Activated CD8-positive, alpha-beta T cell treated with anti-CD3 and anti-CD28 coated beads, Interleukin-2, amount 10 ng/mL, durations not matched to agents 7 days and 5 days (primary cell): ENCODE measurements around the gene STIM1. TPM values are rescaled to one million over a fixed set of nuclear protein-coding genes. Genes with fewer than 3 reads are reported as not detected.

Experiments
- ATAC-seq: fragments of 150-1000 bp; cut with Tn5 transposase; one replicate; pipeline ENCODE4 v1.10.0; 2021; ENCODE audit warnings: moderate library complexity
- CTCF ChIA-PET: fragments of 350-600 bp; sonication (Branson Sonifier 250); formaldehyde crosslinking; loops from one replicate; lab custom pipeline; 2021; ENCODE audit warnings: antibody characterized with exemption; lab: Charles Lee
- POLR2A ChIA-PET: fragments of 350-600 bp; sonication (Branson Sonifier 250); formaldehyde crosslinking; loops from one replicate; lab custom pipeline; 2021; ENCODE audit warnings: antibody characterized with exemption; lab: Charles Lee
- DNase-seq: peaks from one replicate; pipeline ENCODE4 v3.0.0-alpha.2; 2020
- H3K27ac Mint-ChIP-seq: one replicate; pipeline ENCODE4 v1.8.0; 2021; ENCODE audit warnings: mild to moderate bottlenecking, mixed read lengths
- H3K27me3 Mint-ChIP-seq: one replicate; pipeline ENCODE4 v1.8.0; 2021; ENCODE audit warnings: low read depth, mixed read lengths
- H3K36me3 Mint-ChIP-seq: one replicate; pipeline ENCODE4 v1.8.0; 2021; ENCODE audit warnings: low read depth, mixed read lengths
- H3K4me1 Mint-ChIP-seq: one replicate; pipeline ENCODE4 v1.8.0; 2021; ENCODE audit warnings: low read depth, mixed read lengths
- H3K4me3 Mint-ChIP-seq: one replicate; pipeline ENCODE4 v1.8.0; 2021; ENCODE audit warnings: mild to moderate bottlenecking, mixed read lengths
- H3K9me3 Mint-ChIP-seq: one replicate; pipeline ENCODE4 v1.8.0; 2022; ENCODE audit warnings: mixed read lengths; ENCODE audit not compliant: insufficient read depth
- total RNA-seq, 2 experiments: library from RNA; stranded (reverse); gene quantifications; one replicate each; pipeline ENCODE4 v1.2.3, GENCODE V29; 2021

STIM1 gene
- total RNA-seq, 2 experiments from 2014 or later, result 97.3 to 104 TPM

GRCh38 chr11:4064278-4064955, 209.0 kb downstream of the STIM1 start:
- peaks cover 55% of the 10 kb centered on the region for H3K4me1 Mint-ChIP-seq
- no peak overlapping the region for H3K4me3 Mint-ChIP-seq
- no peaks in the 10 kb centered on the region for H3K27me3 Mint-ChIP-seq
- ChIA-PET POLR2A (interaction anchor here (0.6 kb wide), 1 partner anchor 126 kb away, joined by 3 read pairs; no protein-coding TSS in a partner anchor), CTCF (interaction anchor here (0.7 to 13.4 kb wide), 8 partner anchors 9 to 239 kb away, joined by 3 to 630 read pairs (median 5); partner anchors contain the start of genes RHOG and STIM1)
- H3K9me3 Mint-ChIP-seq, result no peaks in the 10 kb centered on the region
- H3K27ac Mint-ChIP-seq, result peak overlapping the region; percentile 11
- H3K36me3 Mint-ChIP-seq, result peaks cover 47% of the 10 kb centered on the region
- ATAC-seq (no peak), DNase-seq (no peak)

- no peaks in the 10 kb centered on the region for H3K9me3 Mint-ChIP-seq
- H3K4me1 Mint-ChIP-seq, result peaks cover 55% of the 10 kb centered on the region
- ATAC-seq, result no peak
- no peak overlapping the region for H3K4me3 Mint-ChIP-seq
- DNase-seq, result no peak
- CTCF ChIA-PET, result interaction anchor here (1.4 to 13.4 kb wide), 5 partner anchors 8 to 225 kb away, joined by 3 to 630 read pairs (median 19); partner anchors contain the start of genes RHOG and STIM1
- H3K27me3 Mint-ChIP-seq, result no peaks in the 10 kb centered on the region
- no peak overlapping the region for H3K27ac Mint-ChIP-seq
- peaks cover 43% of the 10 kb centered on the region for H3K36me3 Mint-ChIP-seq
- POLR2A ChIA-PET, result no interaction called here
Measured at GRCh38 chr11:4065086-4065485, 209.6 kb downstream of the STIM1 start.

GRCh38 chr11:4065601-4066377, 210.3 kb downstream of the STIM1 start:
- Mint-ChIP-seq H3K4me3 (no peak overlapping the region), H3K9me3 (no peaks in the 10 kb centered on the region), H3K27ac (no peak overlapping the region), H3K27me3 (no peaks in the 10 kb centered on the region), H3K36me3 (peaks cover 42% of the 10 kb centered on the region), H3K4me1 (peaks cover 55% of the 10 kb centered on the region)
- DNase-seq (no peak), ATAC-seq (no peak)
- POLR2A ChIA-PET, result interaction anchor here (2.5 kb wide), 1 partner anchor 211 kb away, joined by 11 read pairs; the partner anchor contains the start of gene STIM1
- CTCF ChIA-PET, result interaction anchor here (2.3 to 13.4 kb wide), 3 partner anchors 7 to 226 kb away, joined by 19 to 630 read pairs (median 28); partner anchors contain the start of genes RHOG and STIM1

GRCh38 chr11:4066910-4067309, 211.4 kb downstream of the STIM1 start:
- Mint-ChIP-seq H3K27ac (no peak overlapping the region), H3K4me1 (peaks cover 55% of the 10 kb centered on the region), H3K36me3 (peaks cover 40% of the 10 kb centered on the region), H3K9me3 (no peaks in the 10 kb centered on the region), H3K27me3 (no peaks in the 10 kb centered on the region), H3K4me3 (no peak overlapping the region)
- DNase-seq (no peak), ATAC-seq (no peak)
- POLR2A ChIA-PET, result interaction anchor here (1.8 to 2.5 kb wide), 2 partner anchors 212 to 226 kb away, joined by 9 to 11 read pairs; partner anchors contain the start of genes RHOG and STIM1
- CTCF ChIA-PET, result interaction anchor here (0.8 to 13.4 kb wide), 4 partner anchors 10 to 227 kb away, joined by 4 to 630 read pairs (median 19); partner anchors contain the start of genes RHOG and STIM1

GRCh38 chr11:4068962-4069361, 213.5 kb downstream of the STIM1 start:
- peak overlapping the region; percentile 27 for H3K27ac Mint-ChIP-seq
- no peaks in the 10 kb centered on the region for H3K27me3 Mint-ChIP-seq
- CTCF ChIA-PET, result interaction anchor here (2.6 to 13.4 kb wide), 5 partner anchors 9 to 229 kb away, joined by 6 to 630 read pairs (median 11); partner anchors contain the start of genes RHOG and STIM1
- ATAC-seq (no peak), DNase-seq (no peak)
- peaks cover 57% of the 10 kb centered on the region for H3K4me1 Mint-ChIP-seq
- POLR2A ChIA-PET, result no interaction called here
- H3K36me3 Mint-ChIP-seq, result peaks cover 49% of the 10 kb centered on the region
- H3K4me3 Mint-ChIP-seq, result no peak overlapping the region
- no peaks in the 10 kb centered on the region for H3K9me3 Mint-ChIP-seq

- H3K4me3 Mint-ChIP-seq, result no peak overlapping the region
- H3K27ac Mint-ChIP-seq, result no peak overlapping the region
- CTCF ChIA-PET, result interaction anchor here (1.1 to 13.4 kb wide), 20 partner anchors 10 to 333 kb away, joined by 3 to 630 read pairs (median 14); partner anchors contain the start of genes PGAP2, RHOG and STIM1
Measured at GRCh38 chr11:4071325-4071724, 215.9 kb downstream of the STIM1 start.

GRCh38 chr11:4071914-4072313, 216.4 kb downstream of the STIM1 start:
- Mint-ChIP-seq H3K27me3 (no peaks in the 10 kb centered on the region), H3K27ac (no peak overlapping the region), H3K4me3 (no peak overlapping the region), H3K9me3 (no peaks in the 10 kb centered on the region), H3K36me3 (peaks cover 49% of the 10 kb centered on the region), H3K4me1 (peaks cover 33% of the 10 kb centered on the region)
- ChIA-PET CTCF (interaction anchor here (0.6 to 13.4 kb wide), 64 partner anchors 7 to 333 kb away, joined by 3 to 630 read pairs (median 8); partner anchors contain the start of genes NUP98, PGAP2, RHOG and STIM1), POLR2A (interaction anchor here (0.6 to 3.6 kb wide), 6 partner anchors 15 to 262 kb away, joined by 3 to 30 read pairs (median 4); partner anchors contain the start of gene STIM1)
- DNase-seq (no peak), ATAC-seq (no peak)

More at GRCh38 chr11:4071325-4071724, 215.9 kb downstream of the STIM1 start:
- POLR2A ChIA-PET, result interaction anchor here (0.6 to 3.6 kb wide), 3 partner anchors 15 to 220 kb away, joined by 3 to 30 read pairs (median 4); partner anchors contain the start of gene STIM1
- Mint-ChIP-seq H3K27me3 (no peaks in the 10 kb centered on the region), H3K4me1 (peaks cover 39% of the 10 kb centered on the region), H3K9me3 (no peaks in the 10 kb centered on the region), H3K36me3 (peaks cover 50% of the 10 kb centered on the region)
- DNase-seq (no peak), ATAC-seq (no peak)

- ChIA-PET POLR2A (interaction anchor here (0.6 to 3.6 kb wide), 8 partner anchors 10 to 263 kb away, joined by 3 to 30 read pairs (median 4); partner anchors contain the start of gene STIM1), CTCF (interaction anchor here (0.6 to 13.4 kb wide), 85 partner anchors 8 to 338 kb away, joined by 3 to 630 read pairs (median 4); partner anchors contain the start of genes NUP98, PGAP2, RHOG and STIM1)
- Mint-ChIP-seq H3K27me3 (no peaks in the 10 kb centered on the region), H3K36me3 (peaks cover 49% of the 10 kb centered on the region), H3K27ac (no peak overlapping the region), H3K9me3 (no peaks in the 10 kb centered on the region), H3K4me1 (peaks cover 25% of the 10 kb centered on the region), H3K4me3 (no peak overlapping the region)
- ATAC-seq (peak; percentile 71), DNase-seq (peak; percentile 68)
Measured at GRCh38 chr11:4072668-4073285, 217.3 kb downstream of the STIM1 start.

- peak overlapping the region; percentile 51 for H3K27ac Mint-ChIP-seq
- no peak overlapping the region for H3K4me3 Mint-ChIP-seq
- no peaks in the 10 kb centered on the region for H3K27me3 Mint-ChIP-seq
- ATAC-seq (no peak), DNase-seq (no peak)
- ChIA-PET CTCF (interaction anchor here (1.3 to 13.4 kb wide), 15 partner anchors 9 to 339 kb away, joined by 3 to 630 read pairs (median 19); partner anchors contain the start of genes PGAP2, RHOG and STIM1), POLR2A (interaction anchor here (0.9 to 3.6 kb wide), 2 partner anchors 219 to 232 kb away, joined by 3 to 30 read pairs; partner anchors contain the start of gene STIM1)
- no peaks in the 10 kb centered on the region for H3K9me3 Mint-ChIP-seq
- H3K4me1 Mint-ChIP-seq, result peaks cover 15% of the 10 kb centered on the region
- H3K36me3 Mint-ChIP-seq, result peaks cover 52% of the 10 kb centered on the region
Measured at GRCh38 chr11:4074266-4074665, 218.8 kb downstream of the STIM1 start.

GRCh38 chr11:4076774-4077173, 221.3 kb downstream of the STIM1 start:
- Mint-ChIP-seq H3K36me3 (peaks cover 47% of the 10 kb centered on the region), H3K27me3 (no peaks in the 10 kb centered on the region), H3K4me1 (peaks cover 11% of the 10 kb centered on the region), H3K9me3 (no peaks in the 10 kb centered on the region), H3K27ac (no peak overlapping the region), H3K4me3 (no peak overlapping the region)
- CTCF ChIA-PET, result interaction anchor here (0.9 kb wide), 1 partner anchor 221 kb away, joined by 3 read pairs; the partner anchor contains the start of gene STIM1
- POLR2A ChIA-PET, result no interaction called here
- ATAC-seq, result no peak
- DNase-seq, result no peak
